Stimulated activated naive CD8-positive, alpha-beta T cell treated with anti-CD3 and anti-CD28 coated beads, Interleukin-15, amount 100 ng/mL, for 72 hours (primary cell): ENCODE results near the gene TTC27.
A peak's percentile ranks its signal among the peaks of the same experiment; 100 is the strongest.
"Not testable (repeated sequence)": the region's sequence is repeated elsewhere in the genome, so short reads cannot be mapped to it uniquely, and the experiment has no call there.

ENCODE experiments used
- ATAC-seq: fragments of 150-1000 bp; cut with Tn5 transposase; 2 replicates; pipeline ENCODE4 v1.10.0; 2021; ENCODE audit warnings: mild to moderate bottlenecking, moderate library complexity
- DNase-seq, 2 donors: peaks; one replicate each; pipeline ENCODE4 v3.0.0; 2021 to 2022
- H3K27ac Mint-ChIP-seq, 2 donors: one replicate each; pipeline ENCODE4 v1.8.0; 2022; ENCODE audit warnings: mild to moderate bottlenecking in 2 of 2, mixed read lengths in 2 of 2, moderate library complexity in 2 of 2
- H3K27me3 Mint-ChIP-seq: one replicate; pipeline ENCODE4 v1.8.0; 2022; ENCODE audit warnings: mixed read lengths
- H3K4me1 Mint-ChIP-seq: one replicate; pipeline ENCODE4 v1.8.0; 2022; ENCODE audit warnings: mild to moderate bottlenecking, mixed read lengths
- H3K4me3 Mint-ChIP-seq, 2 donors: one replicate each; pipeline ENCODE4 v1.8.0; 2022; ENCODE audit warnings: mild to moderate bottlenecking in 2 of 2, mixed read lengths in 2 of 2, moderate library complexity in 1 of 2
- H3K9me3 Mint-ChIP-seq, 2 donors: one replicate each; pipeline ENCODE4 v1.8.0; 2022; ENCODE audit warnings: mixed read lengths in 2 of 2

TTC27 gene

GRCh38 chr2:32726678-32727077 is 98.8 kb downstream of the TTC27 start:
- H3K4me1 Mint-ChIP-seq, H3K9me3 Mint-ChIP-seq, H3K27me3 Mint-ChIP-seq, ATAC-seq, H3K27ac Mint-ChIP-seq, DNase-seq, H3K4me3 Mint-ChIP-seq: not testable (repeated sequence)

DNA sequence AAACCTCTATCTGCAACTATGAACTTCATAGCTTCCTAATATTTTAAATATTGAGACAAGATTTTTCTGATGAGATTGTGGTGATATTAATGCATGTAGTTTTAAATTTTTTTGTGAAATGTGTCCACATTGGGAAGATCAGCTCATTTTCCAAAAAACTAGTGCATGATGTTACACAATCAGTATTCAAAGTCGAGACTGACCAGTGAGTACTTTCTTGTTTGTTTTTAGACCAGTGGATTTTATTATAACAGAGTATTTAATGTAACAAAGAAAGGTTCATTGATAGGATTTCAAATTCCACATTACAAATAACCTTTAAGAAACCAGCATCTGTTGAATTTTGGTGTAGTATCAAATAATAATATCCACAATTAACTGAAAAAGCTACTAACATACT is 99.3 kb downstream of the TTC27 start:
- H3K9me3 Mint-ChIP-seq = peaks cover 0 to 9% of the 10 kb centered on the region in 2 donors
- no peak overlapping the region for H3K4me3 Mint-ChIP-seq
- no peaks in the 10 kb centered on the region for H3K4me1 Mint-ChIP-seq
- H3K27me3 Mint-ChIP-seq = no peaks in the 10 kb centered on the region
- DNase-seq = no peak
- H3K27ac Mint-ChIP-seq = no peak overlapping the region
- no peak for ATAC-seq

DNA sequence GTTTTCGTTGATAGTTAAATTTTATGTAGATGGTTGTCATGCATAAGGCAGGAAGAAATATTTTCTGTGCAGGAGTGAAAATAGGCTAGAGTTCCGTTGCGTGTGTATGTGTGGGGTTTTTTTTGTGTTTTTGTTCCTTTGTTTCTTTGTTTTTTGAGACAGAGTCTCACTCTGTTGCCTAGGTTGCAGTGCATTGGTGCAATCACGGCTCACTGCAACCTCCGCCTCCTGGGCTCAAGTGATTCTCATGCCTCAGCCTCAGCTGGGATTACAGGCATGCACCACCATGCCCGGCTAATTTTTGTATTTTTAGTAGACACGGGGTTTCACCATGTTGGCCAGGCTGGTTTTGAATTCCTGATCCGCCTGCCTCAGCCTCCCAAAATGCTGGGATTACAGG is 103.1 kb downstream of the TTC27 start:
- not testable (repeated sequence) for H3K27ac Mint-ChIP-seq, H3K9me3 Mint-ChIP-seq, H3K27me3 Mint-ChIP-seq, H3K4me1 Mint-ChIP-seq, H3K4me3 Mint-ChIP-seq, DNase-seq, ATAC-seq

DNA sequence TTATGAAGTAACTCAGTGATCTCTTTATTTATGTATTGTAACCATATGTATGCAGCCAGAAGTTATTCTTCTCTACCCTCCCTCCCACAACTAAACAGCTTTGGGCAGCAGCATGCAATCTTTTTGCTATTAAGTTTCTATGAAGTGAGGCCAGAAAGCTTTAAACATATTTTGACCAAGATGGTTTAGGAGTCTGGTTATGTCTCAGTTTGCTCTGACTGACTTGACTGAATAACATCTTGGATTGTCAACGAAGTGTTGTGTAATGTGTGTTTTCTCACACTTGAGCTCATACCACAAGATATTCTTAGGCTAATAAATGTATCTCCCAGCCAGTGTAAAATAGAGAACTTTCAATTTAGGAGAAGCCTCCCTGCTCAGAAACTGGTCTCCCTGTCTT is 104.3 kb downstream of the TTC27 start:
- no peaks in the 10 kb centered on the region for H3K9me3 Mint-ChIP-seq
- no peak for DNase-seq
- no peak for ATAC-seq
- H3K27me3 Mint-ChIP-seq = no peaks in the 10 kb centered on the region
- H3K4me3 Mint-ChIP-seq = no peak overlapping the region
- no peaks in the 10 kb centered on the region for H3K4me1 Mint-ChIP-seq
- H3K27ac Mint-ChIP-seq = no peak overlapping the region

DNA sequence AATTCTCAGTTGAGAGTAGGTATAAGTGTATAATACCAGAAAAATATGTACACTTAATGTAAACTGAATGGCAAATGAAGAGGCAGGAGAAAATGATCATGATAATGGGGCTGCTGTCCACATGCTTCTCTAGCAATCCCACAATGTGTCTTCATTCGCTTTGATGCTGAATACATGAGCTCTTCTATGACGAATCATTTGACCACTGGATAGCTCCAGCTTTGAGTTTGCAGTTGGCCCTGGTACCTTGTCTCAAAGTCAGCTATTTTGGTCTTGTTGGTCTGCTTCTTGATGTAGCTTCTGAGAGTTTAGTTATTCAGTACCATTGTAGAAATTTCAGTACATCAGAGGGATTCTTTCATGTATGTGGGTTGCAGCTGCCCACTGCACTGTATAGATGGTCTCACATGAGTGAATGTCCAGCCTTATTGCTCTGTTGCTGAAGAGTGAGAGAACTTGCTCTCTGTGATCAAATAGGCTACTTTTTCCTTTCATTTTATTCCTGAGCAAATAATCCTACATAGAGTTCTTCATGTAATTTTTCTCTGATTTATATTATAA is 105.1 kb downstream of the TTC27 start:
- DNase-seq (no peak), ATAC-seq (no peak)
- no peaks in the 10 kb centered on the region for H3K4me1 Mint-ChIP-seq
- no peaks in the 10 kb centered on the region for H3K27me3 Mint-ChIP-seq
- no peak overlapping the region for H3K4me3 Mint-ChIP-seq
- no peaks in the 10 kb centered on the region for H3K9me3 Mint-ChIP-seq
- H3K27ac Mint-ChIP-seq = no peak overlapping the region

GRCh38 chr2:32735348-32735747 is 107.5 kb downstream of the TTC27 start:
- Mint-ChIP-seq H3K4me1 (no peaks in the 10 kb centered on the region), H3K27ac (no peak overlapping the region), H3K9me3 (no peaks in the 10 kb centered on the region), H3K27me3 (no peaks in the 10 kb centered on the region), H3K4me3 (no peak overlapping the region)
- ATAC-seq (no peak), DNase-seq (no peak)

DNA sequence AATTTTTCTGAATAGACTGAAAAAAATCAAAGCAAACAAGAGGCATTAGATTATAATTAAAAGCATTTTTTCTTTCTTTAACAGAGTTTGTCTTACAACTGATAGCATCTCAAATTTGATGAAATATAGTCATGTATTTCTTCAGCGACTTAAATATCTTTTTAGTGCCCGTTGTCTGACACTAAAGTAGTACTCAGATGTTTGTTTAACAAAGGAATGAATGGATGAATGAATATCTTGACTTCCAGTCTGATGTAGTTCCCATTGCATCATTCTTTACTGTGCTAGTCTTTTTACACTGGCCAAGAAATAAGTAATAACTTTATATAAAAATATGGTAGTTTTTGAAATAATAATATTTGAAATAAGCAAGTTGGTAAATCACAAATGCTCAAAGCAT is 111.1 kb downstream of the TTC27 start:
- DNase-seq (no peak), ATAC-seq (no peak)
- Mint-ChIP-seq H3K4me1 (no peaks in the 10 kb centered on the region), H3K27ac (no peak overlapping the region), H3K9me3 (no peaks in the 10 kb centered on the region), H3K27me3 (no peaks in the 10 kb centered on the region), H3K4me3 (no peak overlapping the region)

DNA sequence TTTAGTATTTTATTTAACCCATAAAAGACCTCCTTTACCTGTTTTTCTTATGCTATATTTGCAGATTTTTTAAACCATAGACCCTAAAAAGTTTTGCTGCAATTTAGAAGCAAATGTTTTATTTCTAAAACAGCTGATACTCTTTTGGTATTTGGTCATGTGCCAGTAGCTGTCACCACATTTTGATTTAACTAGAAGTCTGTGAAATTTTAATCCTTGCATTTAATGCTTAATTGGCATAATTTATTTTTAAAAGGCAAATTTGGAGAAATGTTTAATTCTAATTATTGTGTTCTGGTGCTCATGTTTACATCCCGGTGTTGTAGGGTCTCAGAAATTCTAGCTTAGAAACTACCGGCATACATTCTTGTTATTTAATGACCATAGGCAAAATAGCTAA is 111.8 kb downstream of the TTC27 start:
- no peak for DNase-seq
- Mint-ChIP-seq H3K27me3 (no peaks in the 10 kb centered on the region), H3K9me3 (no peaks in the 10 kb centered on the region), H3K4me3 (no peak overlapping the region), H3K27ac (no peak overlapping the region), H3K4me1 (no peaks in the 10 kb centered on the region)
- ATAC-seq = no peak

DNA sequence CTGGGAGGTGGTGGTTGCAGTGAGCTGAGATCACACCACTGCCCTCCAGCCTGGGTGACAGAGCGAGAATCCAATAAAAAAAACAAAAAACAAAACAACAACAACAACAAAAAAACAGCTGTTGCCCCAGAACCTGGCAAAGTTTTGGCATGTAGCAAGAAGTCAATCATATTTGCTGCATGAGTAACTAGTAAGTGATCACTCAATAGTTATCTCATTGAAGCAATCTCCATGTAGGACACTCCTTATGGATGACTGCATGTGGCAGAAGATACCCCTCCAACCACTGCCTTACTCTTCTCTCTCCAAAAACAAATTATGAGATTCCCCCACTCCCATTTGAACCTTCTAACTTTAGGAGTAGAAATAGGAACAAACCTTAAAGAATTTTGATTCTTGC is 113.7 kb downstream of the TTC27 start:
- H3K9me3 Mint-ChIP-seq = peaks cover 0 to 2% of the 10 kb centered on the region in 2 donors
- no peak overlapping the region for H3K27ac Mint-ChIP-seq
- no peaks in the 10 kb centered on the region for H3K4me1 Mint-ChIP-seq
- no peaks in the 10 kb centered on the region for H3K27me3 Mint-ChIP-seq
- H3K4me3 Mint-ChIP-seq = no peak overlapping the region
- DNase-seq (no peak), ATAC-seq (no peak)

- peaks cover 0 to 5% of the 10 kb centered on the region in 2 donors for H3K9me3 Mint-ChIP-seq
- ATAC-seq (no peak), DNase-seq (no peak)
- no peaks in the 10 kb centered on the region for H3K4me1 Mint-ChIP-seq
- no peak overlapping the region for H3K27ac Mint-ChIP-seq
- no peaks in the 10 kb centered on the region for H3K27me3 Mint-ChIP-seq
- H3K4me3 Mint-ChIP-seq = no peak overlapping the region
Observed at GRCh38 chr2:32742376-32742775, 114.5 kb downstream of the TTC27 start.

GRCh38 chr2:32743480-32744236 is 115.8 kb downstream of the TTC27 start:
- Mint-ChIP-seq H3K4me1 (no peaks in the 10 kb centered on the region), H3K27me3 (no peaks in the 10 kb centered on the region), H3K9me3 (peaks cover 0 to 5% of the 10 kb centered on the region in 2 donors), H3K4me3 (no peak overlapping the region), H3K27ac (peak overlapping the region in 1 of 2 donors; percentile 30)
- ATAC-seq = no peak
- no peak for DNase-seq

GRCh38 chr2:32745191-32745590 is 117.3 kb downstream of the TTC27 start:
- no peak overlapping the region for H3K4me3 Mint-ChIP-seq
- H3K4me1 Mint-ChIP-seq = no peaks in the 10 kb centered on the region
- no peaks in the 10 kb centered on the region for H3K27me3 Mint-ChIP-seq
- DNase-seq (no peak), ATAC-seq (peak; percentile 37)
- H3K27ac Mint-ChIP-seq = no peak overlapping the region
- peaks cover 0 to 5% of the 10 kb centered on the region in 2 donors for H3K9me3 Mint-ChIP-seq

- Mint-ChIP-seq H3K9me3 (peaks cover 0 to 5% of the 10 kb centered on the region in 2 donors), H3K27ac (no peak overlapping the region), H3K27me3 (no peaks in the 10 kb centered on the region), H3K4me3 (no peak overlapping the region), H3K4me1 (no peaks in the 10 kb centered on the region)
- ATAC-seq (no peak), DNase-seq (no peak)
Observed at GRCh38 chr2:32745675-32746074, 117.8 kb downstream of the TTC27 start.

DNA sequence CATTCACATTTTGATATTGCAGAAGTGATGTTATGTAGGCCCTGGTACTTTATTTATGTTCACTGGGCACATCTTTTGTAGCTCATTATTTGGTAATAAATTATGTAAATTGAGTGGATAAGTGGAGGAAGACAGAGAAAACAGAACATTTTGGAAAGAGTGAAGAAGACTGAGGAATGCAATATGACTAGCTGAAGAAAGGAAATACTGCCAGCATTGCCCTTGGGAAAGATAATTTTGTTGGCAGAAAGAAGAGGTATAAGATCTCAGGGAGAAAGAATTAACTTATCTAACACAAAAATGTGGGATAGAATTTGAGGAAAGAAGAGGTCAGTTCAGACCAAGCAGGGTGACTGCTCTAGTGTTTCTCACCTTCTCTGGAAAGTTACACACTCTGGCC is 118.8 kb downstream of the TTC27 start:
- Mint-ChIP-seq H3K27me3 (no peaks in the 10 kb centered on the region), H3K9me3 (peaks cover 0 to 5% of the 10 kb centered on the region in 2 donors), H3K4me1 (no peaks in the 10 kb centered on the region), H3K27ac (no peak overlapping the region), H3K4me3 (no peak overlapping the region)
- no peak for DNase-seq
- ATAC-seq = no peak

DNA sequence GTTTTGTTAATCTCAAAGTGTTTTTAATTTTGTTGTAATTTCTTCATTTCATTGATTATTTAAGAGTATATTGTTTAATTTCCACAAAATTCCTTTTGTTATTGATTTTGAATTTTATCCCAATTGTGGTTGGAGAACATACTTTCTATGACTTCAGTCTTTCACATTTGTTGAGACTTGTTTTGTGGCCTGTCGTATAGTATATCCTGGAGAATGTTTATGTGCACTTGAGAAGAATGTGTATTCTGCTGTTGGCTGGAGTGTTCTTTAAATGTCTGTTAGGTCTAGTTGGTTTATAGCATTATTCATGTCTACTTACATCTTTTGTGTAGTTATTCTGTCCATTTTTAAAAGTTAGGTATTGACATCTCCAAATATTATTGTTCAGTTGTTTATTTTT is 120.3 kb downstream of the TTC27 start:
- peaks cover 0 to 5% of the 10 kb centered on the region in 2 donors for H3K9me3 Mint-ChIP-seq
- no peaks in the 10 kb centered on the region for H3K27me3 Mint-ChIP-seq
- ATAC-seq = no peak

DNA sequence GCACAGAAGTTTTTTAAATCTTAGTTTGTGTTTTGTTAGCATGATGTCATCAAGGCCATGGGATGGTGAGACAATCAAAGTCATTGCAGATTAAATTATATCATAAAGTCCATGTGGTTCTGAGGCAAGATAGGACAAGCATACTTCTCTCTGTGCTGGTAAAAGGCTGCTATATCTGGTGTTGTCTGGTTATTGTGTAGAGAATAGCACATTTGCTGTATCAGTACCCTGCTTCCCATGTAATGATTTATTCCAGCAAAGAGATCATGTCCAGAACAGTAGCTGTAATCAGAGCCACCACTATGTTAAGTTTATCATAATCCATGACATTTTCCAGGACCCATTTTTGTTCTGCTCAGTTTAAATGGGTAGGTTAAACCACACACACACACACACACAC is 123.0 kb downstream of the TTC27 start:
- DNase-seq = no peak
- Mint-ChIP-seq H3K9me3 (peaks cover 0 to 5% of the 10 kb centered on the region in 2 donors), H3K4me3 (no peak overlapping the region), H3K4me1 (peaks cover 9% of the 10 kb centered on the region), H3K27ac (no peak overlapping the region), H3K27me3 (no peaks in the 10 kb centered on the region)
- no peak for ATAC-seq

More for the DNA sequence above, 120.3 kb downstream of the TTC27 start:
- no peak for DNase-seq
- Mint-ChIP-seq H3K4me3 (no peak overlapping the region), H3K27ac (peak overlapping the region in 1 of 2 donors; percentile 20), H3K4me1 (no peaks in the 10 kb centered on the region)

DNA sequence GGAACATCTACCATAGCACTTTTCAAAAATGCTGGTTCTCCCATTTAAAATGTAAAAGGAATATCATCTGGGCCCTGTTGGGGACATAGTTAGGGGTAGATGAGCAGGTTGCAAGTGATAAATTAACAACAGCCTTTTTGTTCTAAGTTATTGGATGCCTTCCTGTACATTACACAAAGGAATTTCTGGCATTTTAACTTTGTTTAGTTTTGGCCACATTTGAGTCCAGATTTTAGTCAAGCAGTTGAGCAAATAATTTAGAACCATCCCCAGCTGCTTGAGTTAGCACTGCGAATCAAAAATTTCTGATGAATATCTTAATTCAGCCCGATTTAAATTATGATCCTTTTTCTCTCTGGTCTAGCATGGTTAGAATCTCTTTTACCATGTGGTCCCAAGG is 124.4 kb downstream of the TTC27 start:
- no peaks in the 10 kb centered on the region for H3K9me3 Mint-ChIP-seq
- H3K27ac Mint-ChIP-seq = no peak overlapping the region
- ATAC-seq = no peak
- H3K4me3 Mint-ChIP-seq = no peak overlapping the region
- H3K27me3 Mint-ChIP-seq = no peaks in the 10 kb centered on the region
- no peak for DNase-seq
- peaks cover 21% of the 10 kb centered on the region for H3K4me1 Mint-ChIP-seq
